BJ (cell line): ENCODE results near the gene TMEM116. TPM values are rescaled to one million over a fixed set of nuclear protein-coding genes. Genes with fewer than 3 reads are reported as not detected.

Source experiments
- CTCF ChIA-PET: fragments of 350-600 bp; formaldehyde crosslinking; extraction: SDS; loops from one replicate; lab custom pipeline; 2021; ENCODE audit warnings: antibody characterized with exemption, inconsistent platforms; lab: Yijun Ruan, JAX
- POLR2A ChIA-PET: fragments of 300-600 bp; sonication (Branson Sonifier 250); formaldehyde crosslinking; extraction: SDS; loops from one replicate; lab custom pipeline; 2021; ENCODE audit warnings: antibody characterized with exemption; lab: Charles Lee
- DNase-seq: peaks from one replicate; pipeline ENCODE4 v3.0.0-alpha.2; 2011; ENCODE audit warnings: low read depth
- H3K27me3 ChIP-seq: 2 replicates; pipeline ENCODE4 v1.6.0; 2011; ENCODE audit warnings: low read length; ENCODE audit not compliant: control insufficient read depth, insufficient read depth
- H3K36me3 ChIP-seq: 2 replicates; pipeline ENCODE4 v1.5.1; 2011; ENCODE audit warnings: low read length; ENCODE audit not compliant: control insufficient read depth, insufficient read depth
- H3K4me3 ChIP-seq: 2 replicates; pipeline ENCODE4 v1.5.1; 2011; ENCODE audit warnings: low read depth, mild to moderate bottlenecking, control low read depth, low read length
- CTCF ChIP-seq: IDR thresholded peaks from 2 replicates; pipeline ENCODE4 v1.5.1; 2011; ENCODE audit warnings: low read depth, mild to moderate bottlenecking, control low read depth, inconsistent platforms, low read length, moderate library complexity; ENCODE audit not compliant: insufficient read depth
- polyA plus RNA-seq: library from polyadenylated mRNA; depleted of rRNA; stranded (reverse); fragments of >200 nt; gene quantifications from 2 replicates; pipeline ENCODE4 v1.2.3, GENCODE V29; 2011; rRNA removed
- small RNA-seq: library from RNA; depleted of rRNA; stranded (forward); fragments of <200 nt; gene quantifications from one replicate; pipeline ENCODE3, GENCODE V24; 2012; ENCODE audit warnings: low replicate concordance, low read depth; ENCODE audit not compliant: insufficient read length

TMEM116 gene
- polyA plus RNA-seq, 1 experiment: 16.6 TPM

- TF ChIP-seq CTCF: no peak
- Histone ChIP-seq H3K36me3 (peaks cover 3% of the 10 kb centered on the region), H3K27me3 (no peaks in the 10 kb centered on the region), H3K4me3 (no peak overlapping the region)
- CTCF ChIA-PET: no interaction called here
- POLR2A ChIA-PET: interaction anchor here (0.5 kb wide), 1 partner anchor 166 kb away, joined by 3 read pairs; no protein-coding TSS in a partner anchor
- DNase-seq: no peak
Observed at GRCh38 chr12:111893287-111893686, 119.7 kb downstream of the TMEM116 start.

GRCh38 chr12:111887926-111888745 lies 124.8 kb downstream of the TMEM116 start:
- DNase-seq: no peak
- Histone ChIP-seq H3K36me3 (peaks cover 28% of the 10 kb centered on the region), H3K4me3 (no peak overlapping the region), H3K27me3 (no peaks in the 10 kb centered on the region)
- no peak for TF ChIP-seq CTCF
- ChIA-PET POLR2A (no interaction called here), CTCF (interaction anchor here (1.3 kb wide), 1 partner anchor 12 kb away, joined by 3 read pairs; no protein-coding TSS in a partner anchor)

- CTCF ChIA-PET: no interaction called here
- TF ChIP-seq CTCF: no peak
- POLR2A ChIA-PET: no interaction called here
- Histone ChIP-seq H3K36me3 (peaks cover 32% of the 10 kb centered on the region), H3K27me3 (no peaks in the 10 kb centered on the region), H3K4me3 (no peak overlapping the region)
- no peak for DNase-seq
Observed at GRCh38 chr12:111886662-111887545, 126.1 kb downstream of the TMEM116 start.

- no peak for DNase-seq
- Histone ChIP-seq H3K4me3 (no peak overlapping the region), H3K36me3 (peaks cover 25% of the 10 kb centered on the region), H3K27me3 (no peaks in the 10 kb centered on the region)
- CTCF ChIA-PET: no interaction called here
- no peak for TF ChIP-seq CTCF
- POLR2A ChIA-PET: no interaction called here
Observed at GRCh38 chr12:111881716-111882115, 131.2 kb downstream of the TMEM116 start.

Small RNAs within 50 kb of the gene (small RNA-seq; reads per million reads assigned to genes)
- gene AC004024.1 (not detected), gene MIR3657 (not detected)

Other genes with a start within 250 kb of the TMEM116 start
- gene ALDH2, start 246.2 kb downstream of the TMEM116 start, polyA plus RNA-seq: 44.5 and 48.8 TPM in 2 replicates
- gene MAPKAPK5, start 170.9 kb downstream of the TMEM116 start, polyA plus RNA-seq: 32.5 and 32.9 TPM in 2 replicates
- gene ERP29, start 261 bp upstream of the TMEM116 start, polyA plus RNA-seq: 87.6 and 138 TPM in 2 replicates
- 7.2 and 13.6 TPM in 2 replicates for gene NAA25, start 95.6 kb upstream of the TMEM116 start, polyA plus RNA-seq
- 23.7 and 24.0 TPM in 2 replicates for gene TRAFD1, start 112.4 kb upstream of the TMEM116 start, polyA plus RNA-seq